HG03159 (cell line): ENCODE measurements around the gene MMP3.

Source experiments
- ATAC-seq: cut with Tn5 transposase; IDR thresholded peaks from one replicate; pipeline ENCODE4 v1.9.1; 2021; ENCODE audit warnings: mild to moderate bottlenecking, moderate library complexity; ENCODE audit not compliant: unreplicated experiment

MMP3 gene

DNA sequence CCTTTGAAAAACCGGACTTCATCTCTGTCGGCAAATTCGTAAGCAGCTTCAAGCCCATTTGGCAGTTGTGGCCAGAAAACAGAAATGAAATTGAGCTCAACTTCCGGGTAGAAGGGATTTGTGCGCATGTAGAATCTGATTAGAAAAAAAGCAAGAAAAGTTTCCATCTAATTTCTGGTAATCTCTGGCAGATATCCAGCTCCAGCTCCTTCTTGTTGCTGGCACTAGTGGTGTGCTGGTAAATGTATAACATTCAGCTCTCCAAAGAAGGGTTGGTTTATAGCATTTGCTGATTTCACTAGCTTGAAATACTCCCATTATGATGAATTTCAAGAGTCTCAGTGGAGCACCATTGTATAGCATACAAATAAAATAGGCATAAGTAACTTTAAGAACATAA lies 50.8 kb downstream of the MMP3 start:
- ATAC-seq = no peak

DNA sequence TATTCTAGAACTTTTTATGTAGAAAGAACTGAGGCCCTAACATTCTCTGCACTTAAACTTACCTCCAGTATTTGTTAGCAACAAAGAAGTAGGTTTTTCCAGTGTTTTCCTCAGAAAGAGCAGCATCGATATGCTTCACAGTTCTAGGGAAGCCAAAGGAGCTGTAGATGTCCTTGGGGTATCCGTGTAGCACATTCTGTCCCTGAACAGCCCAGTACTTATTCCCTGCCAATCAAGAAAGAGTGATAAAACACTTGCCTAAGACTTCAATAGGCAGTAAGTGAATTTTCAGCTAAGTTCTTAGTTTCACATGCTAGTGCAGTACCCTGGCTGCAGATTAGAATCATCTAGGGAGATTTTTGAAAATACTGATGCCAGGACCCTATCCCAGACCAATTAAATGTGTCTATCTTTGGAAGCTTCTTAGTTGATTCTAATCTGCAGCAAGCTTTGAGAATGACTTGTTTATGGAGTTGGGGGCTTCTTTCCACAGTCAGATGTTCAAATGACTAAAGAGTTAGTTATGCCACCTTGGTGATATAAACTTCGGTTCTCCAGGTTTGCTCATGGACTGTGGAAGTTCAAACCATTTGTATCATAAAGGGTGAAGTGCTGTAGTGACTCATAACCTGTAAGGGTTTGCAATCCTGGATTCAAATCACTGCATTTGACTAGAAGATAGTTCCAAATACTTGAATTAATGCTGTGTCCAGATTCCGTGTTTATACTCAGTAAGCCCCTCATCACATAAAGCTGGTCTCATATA lies 52.0 kb downstream of the MMP3 start:
- no peak for ATAC-seq

DNA sequence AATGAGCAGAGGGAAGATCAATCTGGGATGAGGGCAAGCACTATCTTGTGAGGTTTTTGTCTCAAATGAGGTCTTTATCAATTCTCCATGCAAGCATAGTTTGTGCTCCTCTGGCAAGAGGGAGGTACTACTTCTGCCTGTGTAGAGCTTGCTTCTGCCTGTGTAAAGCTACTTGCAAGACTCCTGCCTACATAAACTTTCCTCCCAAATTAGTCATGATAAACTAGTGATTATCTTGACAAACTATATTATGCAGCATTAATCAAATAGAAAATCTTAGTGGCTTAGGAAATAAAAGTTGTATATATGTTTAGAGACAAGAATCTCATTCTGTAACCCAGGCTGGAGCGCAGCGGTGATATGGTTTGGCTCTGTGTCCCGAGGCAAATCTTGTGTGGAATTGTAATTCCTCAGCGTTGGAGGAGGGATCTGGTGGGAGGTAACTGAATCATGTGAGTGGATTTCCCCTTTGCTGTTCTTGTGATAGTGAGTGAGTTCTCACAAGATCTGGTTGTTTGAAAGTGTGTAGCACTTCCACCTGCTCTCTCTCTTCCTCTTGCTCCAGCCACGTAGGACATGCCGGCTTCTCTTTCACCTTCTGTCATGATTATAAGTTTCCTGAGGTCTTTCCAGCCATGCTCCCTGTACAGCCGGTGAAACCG lies 54.9 kb downstream of the MMP3 start:
- no peak for ATAC-seq
